CD4-positive, alpha-beta T cell treated with Interleukin-12 subunit alpha and Interleukin-12 subunit beta, for 1 hour (primary cell): ENCODE data around the gene TAS2R40.
A peak's percentile ranks its signal among the peaks of the same experiment; 100 is the strongest.
"Not testable (repeated sequence)": the region's sequence is repeated elsewhere in the genome, so short reads cannot be mapped to it uniquely, and the experiment has no call there.

Source experiments
- DNase-seq: peaks from one replicate; pipeline ENCODE4 v3.0.0-alpha.2; 2020

The TAS2R40 gene

GRCh38 chr7:143252006-143252405 lies 30.2 kb downstream of the TAS2R40 start:
- peak; percentile 55 for DNase-seq

- DNase-seq: no peak
These were observed 33.7 kb downstream of the TAS2R40 start for GRCh38 chr7:143255564-143255963.

- no peak for DNase-seq
These were observed 34.5 kb downstream of the TAS2R40 start for GRCh38 chr7:143256325-143256724.

- DNase-seq: no peak
These were observed 35.1 kb downstream of the TAS2R40 start for GRCh38 chr7:143256932-143257331.

GRCh38 chr7:143257501-143257900 lies 35.7 kb downstream of the TAS2R40 start:
- DNase-seq: no peak

GRCh38 chr7:143258831-143259230 lies 37.0 kb downstream of the TAS2R40 start:
- DNase-seq: peak; percentile 36

GRCh38 chr7:143259765-143260164 lies 37.9 kb downstream of the TAS2R40 start:
- no peak for DNase-seq

- no peak for DNase-seq
These were observed 40.1 kb downstream of the TAS2R40 start for GRCh38 chr7:143261901-143262300.

GRCh38 chr7:143263266-143264195 lies 41.7 kb downstream of the TAS2R40 start, which contains the start of gene GSTK1:
Gene GSTK1 (plus strand): TSS chr7:143263441. CDS start chr7:143263514, 73 bp downstream.
- peak; percentile 81 for DNase-seq

GRCh38 chr7:143264196-143264568 lies 42.3 kb downstream of the TAS2R40 start:
- not testable (repeated sequence) for DNase-seq

GRCh38 chr7:143265017-143265693 lies 43.3 kb downstream of the TAS2R40 start:
- DNase-seq: no peak

- no peak for DNase-seq
These were observed 47.4 kb downstream of the TAS2R40 start for GRCh38 chr7:143269251-143269650.

GRCh38 chr7:143271240-143271639 lies 49.4 kb downstream of the TAS2R40 start:
- DNase-seq: no peak
